KMS-11 (cell line): ENCODE results near the gene CPEB4.
A peak's percentile ranks its signal among the peaks of the same experiment; 100 is the strongest.

Source experiments
- H2AFZ ChIP-seq: fragments of 200-600 bp; sonication (generic); 2 replicates; pipeline ENCODE4 v1.6.1; 2016; ENCODE audit warnings: antibody characterized with exemption, mixed run types, low read depth
- H3K27ac ChIP-seq: fragments of 200-600 bp; sonication (generic); 2 replicates; pipeline ENCODE4 v1.6.1; 2016; ENCODE audit warnings: mild to moderate bottlenecking, mixed run types
- H3K27me3 ChIP-seq: fragments of 200-600 bp; sonication (generic); 2 replicates; pipeline ENCODE4 v1.6.1; 2017; ENCODE audit warnings: mild to moderate bottlenecking, low read depth, mixed run types, moderate library complexity; ENCODE audit not compliant: insufficient read depth
- H3K36me3 ChIP-seq: fragments of 200-600 bp; sonication (generic); 2 replicates; pipeline ENCODE4 v1.6.1; 2017; ENCODE audit warnings: mild to moderate bottlenecking, mixed run types; ENCODE audit not compliant: insufficient read depth
- H3K4me1 ChIP-seq: fragments of 200-600 bp; sonication (generic); 2 replicates; pipeline ENCODE4 v1.6.1; 2016; ENCODE audit warnings: mild to moderate bottlenecking, low read depth, mixed run types; ENCODE audit not compliant: poor library complexity, severe bottlenecking
- H3K4me2 ChIP-seq: fragments of 200-600 bp; sonication (generic); 2 replicates; pipeline ENCODE4 v1.7.0; 2016; ENCODE audit warnings: mild to moderate bottlenecking, mixed run types
- H3K4me3 ChIP-seq: fragments of 200-600 bp; sonication (generic); IDR thresholded peaks from 2 replicates; pipeline ENCODE4 v1.6.1; 2017; ENCODE audit warnings: low read depth, low read length, mixed read lengths; ENCODE audit not compliant: insufficient read depth
- H3K79me2 ChIP-seq: fragments of 200-600 bp; sonication (generic); 2 replicates; pipeline ENCODE4 v1.6.1; 2016; ENCODE audit warnings: low read depth, mixed run types; ENCODE audit not compliant: insufficient read depth
- H3K9ac ChIP-seq: fragments of 200-600 bp; sonication (generic); 2 replicates; pipeline ENCODE4 v1.6.1; 2016; ENCODE audit warnings: mild to moderate bottlenecking, mixed run types
- H4K20me1 ChIP-seq: fragments of 200-600 bp; sonication (generic); 2 replicates; pipeline ENCODE4 v1.6.1; 2016; ENCODE audit warnings: mild to moderate bottlenecking, mixed run types; ENCODE audit not compliant: insufficient read depth
- TF ChIP-seq, protein P1 (sequence below): fragments of 200-600 bp; sonication (generic); conservative IDR thresholded peaks from 2 replicates; pipeline ENCODE4 v1.6.1; 2017; ENCODE audit warnings: low read depth, mild to moderate bottlenecking, antibody characterized with exemption, low read length, moderate library complexity, mixed read lengths

Gene CPEB4

DNA sequence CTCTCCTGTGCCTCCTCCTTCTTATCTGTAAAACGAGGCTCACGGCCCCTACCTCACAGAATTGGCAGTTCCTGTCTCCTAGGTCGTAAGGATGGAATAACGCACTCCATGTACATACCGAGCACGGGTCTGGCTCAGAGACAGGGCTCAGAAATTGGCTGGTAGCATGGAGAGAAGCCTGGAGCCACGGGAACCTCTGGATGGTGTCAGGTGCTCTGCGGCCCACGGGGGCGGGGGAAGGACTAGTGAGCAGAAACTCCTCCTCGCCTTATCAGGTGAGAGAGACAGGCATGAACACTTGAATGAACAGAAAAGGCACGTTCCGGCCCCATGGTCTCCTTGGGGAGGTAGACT lies 85.4 kb downstream of the CPEB4 start:
- Histone ChIP-seq H3K4me3 (no peak overlapping the region), H3K36me3 (no peaks in the 10 kb centered on the region), H2AFZ (peak overlapping the region; percentile 54), H3K27ac (no peak overlapping the region), H4K20me1 (no peaks in the 10 kb centered on the region), H3K9ac (no peak overlapping the region), H3K27me3 (no peaks in the 10 kb centered on the region), H3K4me2 (no peak overlapping the region), H3K79me2 (no peaks in the 10 kb centered on the region), H3K4me1 (peaks cover 24% of the 10 kb centered on the region)
- TF ChIP-seq, protein P1, sequence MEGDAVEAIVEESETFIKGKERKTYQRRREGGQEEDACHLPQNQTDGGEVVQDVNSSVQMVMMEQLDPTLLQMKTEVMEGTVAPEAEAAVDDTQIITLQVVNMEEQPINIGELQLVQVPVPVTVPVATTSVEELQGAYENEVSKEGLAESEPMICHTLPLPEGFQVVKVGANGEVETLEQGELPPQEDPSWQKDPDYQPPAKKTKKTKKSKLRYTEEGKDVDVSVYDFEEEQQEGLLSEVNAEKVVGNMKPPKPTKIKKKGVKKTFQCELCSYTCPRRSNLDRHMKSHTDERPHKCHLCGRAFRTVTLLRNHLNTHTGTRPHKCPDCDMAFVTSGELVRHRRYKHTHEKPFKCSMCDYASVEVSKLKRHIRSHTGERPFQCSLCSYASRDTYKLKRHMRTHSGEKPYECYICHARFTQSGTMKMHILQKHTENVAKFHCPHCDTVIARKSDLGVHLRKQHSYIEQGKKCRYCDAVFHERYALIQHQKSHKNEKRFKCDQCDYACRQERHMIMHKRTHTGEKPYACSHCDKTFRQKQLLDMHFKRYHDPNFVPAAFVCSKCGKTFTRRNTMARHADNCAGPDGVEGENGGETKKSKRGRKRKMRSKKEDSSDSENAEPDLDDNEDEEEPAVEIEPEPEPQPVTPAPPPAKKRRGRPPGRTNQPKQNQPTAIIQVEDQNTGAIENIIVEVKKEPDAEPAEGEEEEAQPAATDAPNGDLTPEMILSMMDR, result no peak; the same call in 1 of the 2 replicates

DNA sequence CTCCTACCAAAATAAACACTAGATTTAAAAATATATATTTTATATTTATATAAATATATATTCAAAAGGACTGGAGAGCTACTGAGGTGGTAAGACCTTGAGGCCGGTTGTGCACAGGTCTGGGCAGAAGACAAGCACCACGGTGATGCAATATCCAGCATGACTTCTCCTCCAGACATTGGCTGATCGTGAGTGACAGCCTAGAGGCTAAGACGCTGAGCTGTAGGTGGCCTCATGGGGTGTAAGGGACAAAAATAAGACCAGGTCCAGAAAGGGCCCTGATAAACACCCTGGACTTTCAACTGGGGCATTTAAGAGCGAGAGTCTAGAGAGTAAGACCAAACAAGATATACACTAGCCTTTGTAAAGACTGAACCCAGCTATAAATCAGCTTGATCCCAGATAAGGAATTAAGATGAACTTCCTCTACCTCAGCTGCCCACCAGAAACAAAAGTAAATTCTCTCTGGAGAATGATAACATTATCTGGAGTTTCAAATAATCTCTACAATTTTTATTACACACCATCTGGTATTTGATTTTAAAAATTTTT lies 86.6 kb downstream of the CPEB4 start:
- Histone ChIP-seq H3K27me3 (no peaks in the 10 kb centered on the region), H3K9ac (no peak overlapping the region), H3K27ac (no peak overlapping the region), H3K36me3 (no peaks in the 10 kb centered on the region), H3K79me2 (no peaks in the 10 kb centered on the region), H3K4me1 (peaks cover 24% of the 10 kb centered on the region), H4K20me1 (no peaks in the 10 kb centered on the region), H2AFZ (no peak overlapping the region), H3K4me2 (no peak overlapping the region), H3K4me3 (no peak overlapping the region)
- TF ChIP-seq, protein P1, result no peak

DNA sequence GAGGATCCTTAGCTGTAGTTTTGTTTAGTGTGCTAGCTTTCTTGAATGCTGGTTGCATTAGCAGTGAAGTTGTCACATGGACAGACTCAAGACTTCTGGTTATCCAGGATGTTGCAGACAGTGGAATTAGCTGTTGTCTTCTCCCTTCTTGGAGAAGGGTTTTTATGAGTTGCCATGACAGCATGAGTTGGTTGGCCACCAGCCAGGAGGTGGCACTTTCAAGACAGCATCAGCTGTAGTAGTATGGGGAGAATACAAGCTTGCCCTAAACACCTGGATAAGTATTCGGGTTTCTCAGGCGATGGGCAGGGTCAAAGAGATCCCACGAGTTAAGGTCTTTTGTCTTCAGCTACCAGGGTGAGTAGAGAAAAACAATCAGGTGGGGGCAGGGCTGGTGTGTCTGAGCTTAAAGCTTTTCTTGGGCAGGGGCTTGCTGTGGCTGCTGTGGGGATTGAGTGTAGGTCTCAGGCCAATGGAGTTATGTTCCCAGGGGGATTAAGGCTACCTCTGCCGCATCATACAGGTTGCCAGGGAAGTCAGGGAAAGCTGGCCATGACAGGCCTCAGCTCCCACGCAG lies 93.1 kb downstream of the CPEB4 start:
- Histone ChIP-seq H3K4me2 (no peak overlapping the region), H2AFZ (no peak overlapping the region), H3K4me1 (no peaks in the 10 kb centered on the region), H4K20me1 (no peaks in the 10 kb centered on the region), H3K79me2 (no peaks in the 10 kb centered on the region), H3K9ac (no peak overlapping the region), H3K36me3 (no peaks in the 10 kb centered on the region), H3K27me3 (no peaks in the 10 kb centered on the region), H3K4me3 (no peak overlapping the region), H3K27ac (no peak overlapping the region)
- TF ChIP-seq, protein P1, result no peak

DNA sequence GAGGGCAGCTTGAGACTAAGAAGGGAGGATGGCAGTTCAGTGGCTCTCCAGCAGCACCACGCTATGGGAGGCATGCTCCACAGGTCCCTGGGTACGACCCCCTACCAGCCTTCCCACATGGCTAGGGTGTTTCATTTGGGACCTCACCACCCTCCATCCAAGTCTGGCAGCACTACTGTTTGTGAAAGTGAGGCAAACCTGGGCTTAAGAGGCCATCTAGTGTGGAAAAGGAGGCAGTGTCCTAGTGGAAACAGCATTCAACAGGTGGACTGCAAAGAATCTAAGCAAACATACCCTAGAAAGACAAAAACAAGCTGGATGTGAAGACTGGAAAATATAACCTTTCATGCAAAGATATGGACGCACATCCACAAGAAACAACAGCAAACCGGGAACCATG lies 96.1 kb downstream of the CPEB4 start:
- Histone ChIP-seq H3K27ac (no peak overlapping the region), H3K79me2 (no peaks in the 10 kb centered on the region), H4K20me1 (no peaks in the 10 kb centered on the region), H3K27me3 (no peaks in the 10 kb centered on the region), H3K9ac (no peak overlapping the region), H3K4me1 (no peaks in the 10 kb centered on the region), H2AFZ (no peak overlapping the region), H3K4me3 (no peak overlapping the region), H3K4me2 (no peak overlapping the region), H3K36me3 (no peaks in the 10 kb centered on the region)
- TF ChIP-seq, protein P1, result peak; percentile 42; the same call in 1 of the 2 replicates
